Esophagus muscularis mucosa (tissue), 3 donors: Measurements from ENCODE around the gene GTF3C5.

Experiments used
- CTCF ChIP-seq, 3 experiments: fragments of 200-600 bp in 2 of 3; fragments of 450-650 bp in 1 of 3; sonication (generic) in 2 of 3; IDR thresholded peaks; one replicate each; pipeline ENCODE4 v1.5.1; 2017 to 2019; ENCODE audit warnings: antibody characterized with exemption in 3 of 3, mild to moderate bottlenecking in 2 of 3, moderate library complexity in 1 of 3
- POLR2A ChIP-seq: fragments of 450-650 bp; IDR thresholded peaks from one replicate; pipeline ENCODE4 v1.6.1; 2017; ENCODE audit warnings: antibody characterized with exemption, moderate library complexity, mild to moderate bottlenecking, low read depth

- TF ChIP-seq POLR2A = no peak
- TF ChIP-seq CTCF (IDR thresholded peaks at IDR 0.05) = no peak
Measured at GRCh38 chr9:133058550-133059320, 27.9 kb downstream of the GTF3C5 start.
